Spleen (tissue), 3 donors: ENCODE data around the gene SORCS2.

ENCODE experiments used
- POLR2A ChIP-seq, 3 donors: fragments of 450-650 bp; IDR thresholded peaks; one replicate each; pipeline ENCODE4 v1.5.1; 2017; ENCODE audit warnings: antibody characterized with exemption in 3 of 3, mild to moderate bottlenecking in 1 of 3
- POLR2AphosphoS5 ChIP-seq, 3 donors: sonication (generic); formaldehyde crosslinking; IDR thresholded peaks; one replicate each; pipeline ENCODE4 v1.5.1; 2017; ENCODE audit warnings: antibody characterized with exemption in 3 of 3

- no peak for TF ChIP-seq POLR2AphosphoS5 (IDR thresholded peaks at IDR 0.05)
- TF ChIP-seq POLR2A (IDR thresholded peaks at IDR 0.05) = no peak
Observed at GRCh38 chr4:7196288-7196651, 3.9 kb downstream of the SORCS2 start.
